Endometrial microvascular endothelial cells (primary cell): ENCODE measurements around the gene GABRA5. TPM values are rescaled to one million over a fixed set of nuclear protein-coding genes. Genes with fewer than 3 reads are reported as not detected.
"Not testable (repeated sequence)": the region's sequence is repeated elsewhere in the genome, so short reads cannot be mapped to it uniquely, and the experiment has no call there.

Source experiments
- in situ Hi-C: cut with HindIII; loops from 2 replicates; pipeline ENCODE4 v1.10.0; 2017; ENCODE audit warnings: low sequenced_read_pairs, low pct_unique_long_range_greater_than_20kb; ENCODE audit errors: inconsistent ontology term
- total RNA-seq: library from RNA; depleted of rRNA; stranded (reverse); fragments of >200 nt; gene quantifications from one replicate; pipeline ENCODE4 v1.2.3, GENCODE V29; 2015; ENCODE audit errors: inconsistent ontology term

The GABRA5 gene
- total RNA-seq, 1 donor from 2014 or later, result not detected

GRCh38 chr15:26895346-26895745 lies 28.5 kb downstream of the GABRA5 start:
- in situ Hi-C loops, result not testable (repeated sequence)

GRCh38 chr15:26899658-26900057 lies 32.8 kb downstream of the GABRA5 start:
- in situ Hi-C loops, result no loop called here

- in situ Hi-C loops, result no loop called here
Measured at GRCh38 chr15:26901041-26901440, 34.2 kb downstream of the GABRA5 start.

- in situ Hi-C loops, result no loop called here
Measured at GRCh38 chr15:26910715-26911114, 43.9 kb downstream of the GABRA5 start.

GRCh38 chr15:26921433-26921832 lies 54.6 kb downstream of the GABRA5 start:
- in situ Hi-C loops, result no loop called here

- in situ Hi-C loops, result no loop called here
Measured at GRCh38 chr15:26926081-26926480, 59.2 kb downstream of the GABRA5 start.

GRCh38 chr15:26928051-26928450 lies 61.2 kb downstream of the GABRA5 start:
- in situ Hi-C loops, result no loop called here

- in situ Hi-C loops, result no loop called here
Measured at GRCh38 chr15:26929588-26929987, 62.7 kb downstream of the GABRA5 start.

GRCh38 chr15:26934848-26935247 lies 68.0 kb downstream of the GABRA5 start:
- in situ Hi-C loops, result no loop called here

- in situ Hi-C loops, result no loop called here
Measured at GRCh38 chr15:26935322-26935721, 68.5 kb downstream of the GABRA5 start.

- in situ Hi-C loops, result no loop called here
Measured at GRCh38 chr15:26936502-26936901, 69.6 kb downstream of the GABRA5 start.

- in situ Hi-C loops, result no loop called here
Measured at GRCh38 chr15:26937134-26937533, 70.3 kb downstream of the GABRA5 start.

- in situ Hi-C loops, result no loop called here
Measured at GRCh38 chr15:26939398-26939797, 72.5 kb downstream of the GABRA5 start.

GRCh38 chr15:26941489-26941888 lies 74.6 kb downstream of the GABRA5 start:
- in situ Hi-C loops, result no loop called here

- in situ Hi-C loops, result no loop called here
Measured at GRCh38 chr15:26943866-26944265, 77.0 kb downstream of the GABRA5 start.

GRCh38 chr15:26945046-26945445 lies 78.2 kb downstream of the GABRA5 start:
- in situ Hi-C loops, result no loop called here

GRCh38 chr15:26950001-26950400 lies 83.1 kb downstream of the GABRA5 start:
- in situ Hi-C loops, result no loop called here

GRCh38 chr15:26954403-26954802 lies 87.5 kb downstream of the GABRA5 start:
- in situ Hi-C loops, result no loop called here

- in situ Hi-C loops, result no loop called here
Measured at GRCh38 chr15:26967719-26968269, 100.9 kb downstream of the GABRA5 start.

GRCh38 chr15:26968806-26969205 lies 101.9 kb downstream of the GABRA5 start:
- in situ Hi-C loops, result no loop called here

GRCh38 chr15:26970712-26971210 lies 103.9 kb downstream of the GABRA5 start, which contains the start of gene GABRG3:
Gene GABRG3, plus strand, starts transcription at chr15:26971181.
- in situ Hi-C loops, result no loop called here
